Measurements from ENCODE around the gene MACROD2. TPM values are rescaled to one million over a fixed set of nuclear protein-coding genes. Genes with fewer than 3 reads are reported as not detected.

Gene MACROD2
- total and polyA plus RNA-seq, 4 donors: 13.0 to 67.1 (median 20.7) TPM

GRCh38 chr20:15333170-15333569, 1337.9 kb downstream of the MACROD2 start:
- H3K27me3 ChIP-seq (ENCODE audit: control insufficient read depth in 3 of 3, insufficient read depth in 3 of 3, low read length in 2 of 3): no peaks in the 10 kb centered on the region
- no peak for TF ChIP-seq CTCF (IDR thresholded peaks at IDR 0.05; ENCODE audit: control extremely low read depth, extremely low read depth)
- H3K27ac ChIP-seq (ENCODE audit: low read depth in 1 of 2, low read length in 1 of 2): no peak overlapping the region
- no peak overlapping the region for H3K9ac ChIP-seq (ENCODE audit: insufficient read depth in 1 of 2, low read length in 2 of 2)
- 77 to 86% methylated on average over 4 of the region's 4 CpGs for WGBS, 2 donors
- no peak overlapping the region for H3K4me3 ChIP-seq
- H3K9me3 ChIP-seq (ENCODE audit: control insufficient read depth in 4 of 4, insufficient read depth in 3 of 4, low read length in 3 of 4): no peaks in the 10 kb centered on the region
- no peaks in the 10 kb centered on the region for H3K4me1 ChIP-seq (ENCODE audit: control insufficient read depth in 5 of 5, insufficient read depth in 5 of 5, low read length in 5 of 5)
- no peak for ATAC-seq (ENCODE audit: insufficient read depth, low FRiP score)
- no peak for DNase-seq
- no peaks in the 10 kb centered on the region for H3K36me3 ChIP-seq (ENCODE audit: control insufficient read depth in 4 of 4, insufficient read depth in 4 of 4, low read length in 4 of 4)

- no peak for ATAC-seq (ENCODE audit: insufficient read depth, low FRiP score)
- H3K9ac ChIP-seq (ENCODE audit: insufficient read depth in 1 of 2, low read length in 2 of 2): no peak overlapping the region
- no peak for TF ChIP-seq CTCF (IDR thresholded peaks at IDR 0.05; ENCODE audit: control extremely low read depth, extremely low read depth)
- no peaks in the 10 kb centered on the region for H3K36me3 ChIP-seq (ENCODE audit: control insufficient read depth in 4 of 4, insufficient read depth in 4 of 4, low read length in 4 of 4)
- no peak for DNase-seq
- H3K4me1 ChIP-seq (ENCODE audit: control insufficient read depth in 5 of 5, insufficient read depth in 5 of 5, low read length in 5 of 5): no peaks in the 10 kb centered on the region
- no peak overlapping the region for H3K4me3 ChIP-seq
- H3K9me3 ChIP-seq (ENCODE audit: control insufficient read depth in 4 of 4, insufficient read depth in 3 of 4, low read length in 3 of 4): no peaks in the 10 kb centered on the region
- H3K27me3 ChIP-seq (ENCODE audit: control insufficient read depth in 3 of 3, insufficient read depth in 3 of 3, low read length in 2 of 3): no peaks in the 10 kb centered on the region
- WGBS, 2 donors: 66 to 79% methylated on average over 2 of the region's 2 CpGs
- no peak overlapping the region for H3K27ac ChIP-seq (ENCODE audit: low read depth in 1 of 2, low read length in 1 of 2)
These were observed 1340.7 kb downstream of the MACROD2 start for GRCh38 chr20:15336011-15336410.

- Histone ChIP-seq H3K9ac (ENCODE audit: insufficient read depth in 1 of 2, low read length in 2 of 2) (no peak overlapping the region), H3K9me3 (ENCODE audit: control insufficient read depth in 4 of 4, insufficient read depth in 3 of 4, low read length in 3 of 4) (no peaks in the 10 kb centered on the region), H3K4me3 (no peak overlapping the region), H3K36me3 (ENCODE audit: control insufficient read depth in 4 of 4, insufficient read depth in 4 of 4, low read length in 4 of 4) (no peaks in the 10 kb centered on the region), H3K27ac (ENCODE audit: low read depth in 1 of 2, low read length in 1 of 2) (no peak overlapping the region), H3K4me1 (ENCODE audit: control insufficient read depth in 5 of 5, insufficient read depth in 5 of 5, low read length in 5 of 5) (no peaks in the 10 kb centered on the region), H3K27me3 (ENCODE audit: control insufficient read depth in 3 of 3, insufficient read depth in 3 of 3, low read length in 2 of 3) (no peaks in the 10 kb centered on the region)
- WGBS, 2 donors: 91 to 92% methylated on average over 5 of the region's 5 CpGs
- TF ChIP-seq CTCF (IDR thresholded peaks at IDR 0.05; ENCODE audit: control extremely low read depth, extremely low read depth): no peak
- DNase-seq: no peak
- ATAC-seq (ENCODE audit: insufficient read depth, low FRiP score): no peak
These were observed 1341.2 kb downstream of the MACROD2 start for GRCh38 chr20:15336536-15336935.

GRCh38 chr20:15339264-15339663, 1343.9 kb downstream of the MACROD2 start:
- Histone ChIP-seq H3K9ac (ENCODE audit: insufficient read depth in 1 of 2, low read length in 2 of 2) (no peak overlapping the region), H3K9me3 (ENCODE audit: control insufficient read depth in 4 of 4, insufficient read depth in 3 of 4, low read length in 3 of 4) (no peaks in the 10 kb centered on the region), H3K4me3 (no peak overlapping the region), H3K36me3 (ENCODE audit: control insufficient read depth in 4 of 4, insufficient read depth in 4 of 4, low read length in 4 of 4) (no peaks in the 10 kb centered on the region), H3K4me1 (ENCODE audit: control insufficient read depth in 5 of 5, insufficient read depth in 5 of 5, low read length in 5 of 5) (no peaks in the 10 kb centered on the region), H3K27me3 (ENCODE audit: control insufficient read depth in 3 of 3, insufficient read depth in 3 of 3, low read length in 2 of 3) (no peaks in the 10 kb centered on the region), H3K27ac (ENCODE audit: low read depth in 1 of 2, low read length in 1 of 2) (no peak overlapping the region)
- ATAC-seq (ENCODE audit: insufficient read depth, low FRiP score): no peak
- 82 to 83% methylated on average over 3 of the region's 3 CpGs for WGBS, 2 donors
- no peak for DNase-seq
- TF ChIP-seq CTCF (IDR thresholded peaks at IDR 0.05; ENCODE audit: control extremely low read depth, extremely low read depth): no peak

All from lung (tissue), 12 donors.